Activated effector memory CD4-positive, alpha-beta T cell treated with Interleukin-2 at 50 U/mL for 16 hours (primary cell): ENCODE measurements around the gene MRTFB.
A peak's percentile ranks its signal among the peaks of the same experiment; 100 is the strongest.
"Not testable (repeated sequence)": the region's sequence is repeated elsewhere in the genome, so short reads cannot be mapped to it uniquely, and the experiment has no call there.

Experiments
- DNase-seq: peaks from one replicate; pipeline ENCODE4 v3.0.0-alpha.2; 2020

Gene MRTFB

DNA sequence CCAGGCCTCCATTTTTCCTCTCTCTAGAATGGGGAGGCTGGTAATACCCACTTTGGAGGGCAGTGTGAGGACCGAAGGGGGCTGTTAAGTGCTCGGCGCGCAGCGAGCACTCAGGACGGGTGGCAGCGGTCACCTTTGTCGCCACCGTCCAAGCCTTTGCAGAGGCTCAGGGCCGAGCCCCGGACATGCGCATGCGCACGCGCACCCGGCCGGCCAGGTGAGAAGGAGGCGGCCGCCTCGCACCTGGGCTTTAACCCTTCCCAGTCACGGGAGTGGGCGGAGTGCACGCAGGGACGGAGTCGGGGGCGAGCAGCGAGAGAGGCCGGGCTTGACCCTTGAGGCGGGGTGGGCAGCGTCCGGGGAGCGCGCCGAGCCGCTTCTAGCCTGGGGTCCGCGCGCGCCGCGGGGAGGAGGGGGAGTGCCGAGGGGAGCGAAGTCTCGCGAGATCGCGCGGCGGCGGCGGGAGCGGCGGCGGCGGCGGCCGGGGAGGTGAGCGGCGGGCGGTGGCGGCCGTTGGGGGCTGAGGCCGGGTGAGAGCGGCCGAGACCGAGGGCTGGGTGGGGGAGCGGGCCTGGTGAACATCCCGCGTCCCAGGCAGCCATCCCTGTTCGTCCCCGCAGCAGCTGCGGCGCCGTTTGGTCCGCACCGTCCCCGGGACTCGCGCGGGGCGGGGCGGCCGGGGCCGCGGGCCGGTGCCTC, at the start of gene MRTFB:
TSS of gene MRTFB (plus strand) at position 443 of the 699 bp plus-strand sequence. CDS start 69,288 bp downstream, outside the sequence.
- DNase-seq, result peak; percentile 69

DNA sequence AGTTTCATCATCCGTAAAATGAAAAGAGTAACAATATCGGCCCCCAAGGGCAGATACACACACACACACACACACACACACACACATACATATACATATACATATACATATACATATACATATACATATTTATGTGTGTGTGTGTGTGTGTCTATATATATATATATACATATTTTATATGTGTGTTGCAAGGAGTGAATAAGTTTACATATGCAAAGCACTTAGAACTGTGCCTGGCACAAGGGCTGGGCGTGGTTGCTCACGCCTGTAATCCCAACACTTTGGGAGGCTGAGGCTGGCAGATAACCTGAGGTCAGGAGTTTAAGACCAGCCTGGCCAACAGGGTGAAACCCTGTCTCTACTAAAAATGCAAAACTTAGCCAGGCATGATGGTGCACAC, 47.6 kb upstream of the MRTFB start:
- DNase-seq, result not testable (repeated sequence)

DNA sequence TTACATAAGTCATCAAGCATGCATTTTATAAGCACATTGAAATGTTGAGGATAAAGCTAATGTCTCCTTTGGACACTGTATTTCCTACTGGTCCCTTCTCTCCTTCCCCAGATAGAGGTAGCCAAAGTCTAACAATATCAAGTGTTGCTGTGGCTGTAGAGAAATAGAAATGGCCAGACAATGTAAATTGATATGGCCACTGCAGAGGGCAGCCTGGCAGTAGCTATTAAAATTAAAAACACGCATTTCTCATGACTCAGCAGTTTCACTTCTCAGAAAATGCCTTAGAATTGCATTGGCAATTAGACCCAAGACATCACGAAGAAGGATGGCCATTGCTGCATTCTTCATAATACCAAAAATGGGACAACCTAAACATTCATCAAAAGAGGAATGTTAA, 46.8 kb upstream of the MRTFB start:
- DNase-seq, result no peak

DNA sequence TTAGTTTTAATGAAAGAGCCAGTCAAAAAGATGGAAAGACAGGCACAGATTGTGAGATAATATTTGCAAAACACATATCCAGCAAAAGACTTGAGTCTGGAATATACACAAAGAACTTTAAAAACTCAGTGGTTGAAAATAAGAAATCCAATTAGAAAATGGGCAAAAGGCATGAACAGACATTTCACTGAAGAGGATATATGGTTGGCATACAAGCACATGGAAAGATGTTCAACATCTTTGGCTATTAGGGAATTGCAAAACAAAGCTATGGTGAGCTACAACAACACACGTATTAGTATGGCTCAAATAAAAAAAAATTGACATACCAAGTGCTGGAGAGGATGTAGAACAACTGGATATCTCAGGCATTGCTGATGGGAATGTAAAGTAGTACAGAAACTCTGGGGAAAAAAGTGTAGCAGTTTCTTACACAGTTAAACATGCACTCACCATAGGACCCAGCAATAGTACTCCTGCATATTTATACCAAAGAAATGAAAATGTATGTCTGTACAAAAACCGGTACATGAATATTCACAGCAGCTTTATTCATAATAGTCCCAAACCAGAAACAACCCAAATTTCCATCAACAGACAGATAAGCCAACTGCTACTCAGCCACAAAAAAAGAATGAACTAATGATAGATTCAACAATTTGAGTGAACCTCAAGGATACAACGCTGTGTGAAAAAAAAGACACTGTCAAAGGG, 44.4 kb upstream of the MRTFB start:
- DNase-seq, result no peak

- no peak for DNase-seq
Measured at GRCh38 chr16:14028202-14028601, 42.9 kb upstream of the MRTFB start.

DNA sequence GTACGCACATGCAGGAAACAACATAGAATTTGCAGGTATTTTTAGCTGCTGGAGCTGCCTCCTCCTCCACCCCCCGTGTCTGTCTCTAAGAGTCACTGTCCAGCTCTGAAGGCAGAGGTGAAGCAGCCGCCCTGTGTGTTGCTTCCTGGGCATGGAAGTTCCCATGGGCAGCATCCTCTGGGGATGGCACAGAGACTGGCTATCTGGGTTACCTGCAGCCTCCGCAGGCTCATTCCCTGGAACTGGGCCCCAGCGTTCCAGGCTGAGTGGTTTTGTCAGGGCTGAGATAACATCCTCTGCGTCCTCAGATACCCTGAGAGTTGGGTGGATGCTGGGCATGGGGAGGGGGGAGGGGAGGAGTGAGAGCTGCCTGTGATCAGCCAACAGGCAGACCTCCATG, 41.5 kb upstream of the MRTFB start:
- DNase-seq, result no peak

GRCh38 chr16:14035092-14035491, 36.0 kb upstream of the MRTFB start:
- no peak for DNase-seq

GRCh38 chr16:14036889-14037288, 34.2 kb upstream of the MRTFB start:
- DNase-seq, result no peak

- DNase-seq, result no peak
Measured at GRCh38 chr16:14037960-14038359, 33.2 kb upstream of the MRTFB start.

DNA sequence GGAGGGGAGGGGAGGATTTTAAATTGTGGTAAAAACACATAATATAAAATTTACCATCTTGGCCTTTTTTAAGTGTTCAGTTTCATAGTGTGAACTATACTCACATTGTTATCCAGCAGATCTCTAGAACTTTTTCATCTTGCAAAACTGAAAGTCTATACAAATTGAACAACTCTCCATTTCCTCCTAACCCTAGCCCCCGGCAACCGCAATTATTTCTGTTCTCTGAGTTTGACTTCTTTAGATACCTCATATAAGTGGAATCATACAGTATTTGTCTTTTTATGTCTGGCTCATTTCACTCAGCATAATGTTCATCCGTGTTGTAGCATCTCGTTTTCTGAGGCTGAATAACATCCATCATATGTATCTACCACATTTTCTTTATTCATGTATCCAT, 30.0 kb upstream of the MRTFB start:
- DNase-seq, result no peak

- no peak for DNase-seq
Measured at GRCh38 chr16:14042706-14043105, 28.4 kb upstream of the MRTFB start.

DNA sequence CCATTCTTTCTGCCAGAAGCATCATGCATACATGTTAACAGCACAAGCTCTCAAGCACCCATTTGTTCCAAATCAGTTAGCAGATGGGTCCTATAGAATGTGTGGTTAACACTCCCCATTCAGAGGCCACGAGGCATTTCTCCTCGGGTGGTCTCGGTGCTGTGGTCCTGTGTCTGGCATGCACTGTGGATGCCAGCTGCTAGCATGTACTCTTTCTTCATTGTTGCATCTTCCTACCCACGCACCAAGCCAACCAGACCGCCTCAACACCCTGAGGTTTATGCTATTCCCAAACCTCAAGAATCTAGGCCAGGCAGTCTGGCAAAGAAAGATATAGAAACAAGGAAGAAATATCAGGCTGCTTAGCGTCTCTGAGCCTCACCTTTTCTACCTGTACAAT, 27.8 kb upstream of the MRTFB start:
- no peak for DNase-seq

DNA sequence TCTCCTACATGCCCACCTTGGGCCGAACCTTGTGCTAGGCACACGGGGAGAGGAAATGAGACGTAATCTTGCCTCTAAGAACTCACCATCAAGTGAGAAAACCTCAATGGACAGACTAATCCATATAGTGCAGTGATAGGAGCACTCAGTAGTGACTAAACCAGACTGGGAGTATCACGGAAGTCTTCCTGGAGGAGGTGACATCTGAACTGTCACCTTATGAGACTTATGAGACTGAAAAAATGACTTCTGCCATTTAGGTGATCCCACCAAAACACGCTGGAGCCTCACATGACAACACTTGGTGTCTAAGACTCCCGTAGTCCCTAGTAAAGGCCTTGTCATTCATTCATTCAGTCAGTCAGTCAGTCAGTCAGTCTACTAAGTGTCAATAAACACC, 27.3 kb upstream of the MRTFB start:
- no peak for DNase-seq

- not testable (repeated sequence) for DNase-seq
Measured at GRCh38 chr16:14047121-14047859, 23.8 kb upstream of the MRTFB start.

DNA sequence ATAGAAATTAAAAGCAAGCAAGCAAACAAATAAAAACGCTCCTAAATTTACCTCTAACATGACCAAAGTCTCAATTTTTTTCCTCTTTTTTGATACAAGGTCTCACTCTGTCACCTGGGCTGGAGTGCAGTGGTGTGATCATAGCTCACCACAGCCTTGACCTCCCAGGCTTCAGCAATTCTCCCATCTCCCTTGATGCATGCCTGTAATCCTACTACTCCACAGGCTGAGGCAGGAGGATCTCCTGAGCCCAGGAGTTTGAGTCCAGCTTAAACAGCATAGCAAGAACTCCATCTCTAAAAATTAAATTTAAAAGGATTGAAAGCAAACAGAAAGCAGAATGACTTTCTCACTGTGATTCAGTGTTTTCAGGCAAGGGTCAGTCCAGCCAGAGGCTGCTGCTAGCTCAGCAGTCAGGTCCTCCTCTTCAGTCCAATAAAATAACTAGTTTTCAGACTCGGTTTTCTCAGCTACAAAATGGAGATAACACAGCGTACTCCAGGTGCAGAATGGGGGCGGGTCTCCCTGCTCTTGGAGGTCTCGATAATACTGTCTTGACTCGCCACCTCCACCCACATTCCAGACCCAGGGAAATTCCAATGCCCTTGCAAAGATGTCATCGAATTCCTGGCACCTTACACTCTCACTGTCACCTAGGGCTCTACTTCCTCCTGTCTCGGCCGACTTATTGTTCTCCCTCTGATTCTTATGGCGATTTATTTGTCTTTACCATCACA, 20.7 kb upstream of the MRTFB start:
- DNase-seq, result no peak

DNA sequence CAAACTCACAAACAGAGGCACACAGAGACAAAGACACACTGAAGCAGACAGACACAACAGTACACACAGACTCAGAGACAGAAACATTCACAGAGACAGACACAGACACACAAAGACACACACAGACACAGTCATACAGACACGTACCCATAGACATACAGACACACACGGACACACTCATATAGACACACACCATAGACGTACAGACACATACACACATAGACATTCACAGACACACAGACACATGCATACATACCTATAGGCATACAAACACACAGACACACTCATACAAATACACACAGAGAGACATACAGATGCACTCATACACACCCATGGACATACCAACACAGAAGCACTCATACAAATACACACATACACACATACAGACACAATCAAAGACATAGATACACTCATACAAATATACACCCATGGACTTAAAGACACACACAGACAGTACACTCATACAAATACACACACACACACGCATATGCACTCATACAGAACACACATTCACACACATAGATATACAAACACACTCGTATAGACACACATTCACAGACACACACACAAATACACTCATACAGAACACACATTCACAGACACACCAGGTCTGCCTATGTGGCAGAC, 19.9 kb upstream of the MRTFB start:
- DNase-seq, result no peak

DNA sequence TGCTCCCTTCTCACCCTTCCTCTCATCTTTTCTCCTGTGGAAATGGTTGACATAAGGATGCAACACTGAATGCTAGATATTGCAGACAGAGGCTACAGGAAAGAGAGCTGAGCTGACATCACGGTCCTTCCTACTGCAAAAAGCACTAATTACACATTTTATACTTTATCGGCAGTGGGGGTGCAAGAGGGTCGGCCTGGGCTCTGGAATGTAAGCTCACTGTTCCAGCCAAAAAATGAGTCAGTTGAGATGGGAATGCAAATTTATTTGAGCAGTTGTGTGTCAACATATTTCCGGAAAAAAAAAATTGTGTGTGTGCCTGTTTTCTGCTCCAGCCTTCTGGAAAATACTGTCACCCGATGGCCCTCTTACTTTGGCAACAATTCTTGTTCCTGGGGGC, 14.1 kb upstream of the MRTFB start:
- no peak for DNase-seq

DNA sequence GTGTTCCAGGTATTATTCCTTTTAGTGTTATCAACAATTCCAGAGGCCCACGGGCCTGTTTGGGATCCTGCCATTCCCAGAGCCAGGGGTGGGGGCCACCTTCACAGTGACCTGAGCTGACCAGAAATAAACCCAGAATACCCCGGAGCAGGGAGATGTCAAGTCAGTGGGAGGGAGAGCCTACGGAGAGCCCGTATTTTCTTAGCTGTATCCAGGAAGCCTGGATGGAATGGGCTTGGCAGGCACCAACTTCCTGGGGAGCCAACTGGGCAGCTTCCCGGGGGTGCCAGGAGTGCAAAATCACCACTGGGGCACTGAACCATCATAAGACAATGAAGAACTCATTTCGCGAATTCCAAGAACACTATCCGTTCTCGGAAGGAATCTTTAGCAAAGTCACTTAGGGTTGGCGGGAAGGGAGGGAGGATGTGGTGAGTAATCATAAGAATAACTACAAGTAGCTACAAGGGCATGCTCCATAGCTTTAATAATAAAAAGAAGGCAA, 13.2 kb upstream of the MRTFB start:
- no peak for DNase-seq

- no peak for DNase-seq
Measured at GRCh38 chr16:14061732-14062259, 9.3 kb upstream of the MRTFB start.

DNA sequence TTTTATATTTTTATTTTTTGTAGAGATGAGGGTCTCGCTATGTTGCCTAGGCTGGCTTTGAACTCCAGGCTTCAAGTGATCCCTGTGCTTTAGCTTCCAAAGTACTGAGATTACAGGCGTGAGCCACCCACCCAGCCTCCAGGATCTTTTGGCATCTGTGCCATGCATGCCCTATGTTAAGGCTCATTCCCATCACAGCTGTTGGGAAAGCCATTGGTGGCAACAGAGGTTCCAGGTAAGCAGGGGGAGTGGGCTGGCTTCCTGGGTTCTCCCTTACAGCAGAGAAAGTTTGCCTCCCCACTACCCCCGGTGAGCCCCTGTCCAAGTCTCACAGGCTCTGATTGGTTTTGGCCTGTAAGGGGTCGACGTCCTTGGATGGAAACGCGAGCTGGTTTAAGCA, 8.9 kb upstream of the MRTFB start:
- DNase-seq, result no peak

GRCh38 chr16:14063618-14064581, 7.2 kb upstream of the MRTFB start:
- no peak for DNase-seq
